KMS-11 (cell line): ENCODE results near the gene OS9.
A peak's percentile ranks its signal among the peaks of the same experiment; 100 is the strongest.

Experiments
- H2AFZ ChIP-seq: fragments of 200-600 bp; sonication (generic); 2 replicates; pipeline ENCODE4 v1.6.1; 2016; ENCODE audit warnings: antibody characterized with exemption, mixed run types, low read depth
- H3K27ac ChIP-seq: fragments of 200-600 bp; sonication (generic); 2 replicates; pipeline ENCODE4 v1.6.1; 2016; ENCODE audit warnings: mild to moderate bottlenecking, mixed run types
- H3K27me3 ChIP-seq: fragments of 200-600 bp; sonication (generic); 2 replicates; pipeline ENCODE4 v1.6.1; 2017; ENCODE audit warnings: mild to moderate bottlenecking, low read depth, mixed run types, moderate library complexity; ENCODE audit not compliant: insufficient read depth
- H3K36me3 ChIP-seq: fragments of 200-600 bp; sonication (generic); 2 replicates; pipeline ENCODE4 v1.6.1; 2017; ENCODE audit warnings: mild to moderate bottlenecking, mixed run types; ENCODE audit not compliant: insufficient read depth
- H3K4me1 ChIP-seq: fragments of 200-600 bp; sonication (generic); 2 replicates; pipeline ENCODE4 v1.6.1; 2016; ENCODE audit warnings: mild to moderate bottlenecking, low read depth, mixed run types; ENCODE audit not compliant: poor library complexity, severe bottlenecking
- H3K4me2 ChIP-seq: fragments of 200-600 bp; sonication (generic); 2 replicates; pipeline ENCODE4 v1.7.0; 2016; ENCODE audit warnings: mild to moderate bottlenecking, mixed run types
- H3K4me3 ChIP-seq: fragments of 200-600 bp; sonication (generic); IDR thresholded peaks from 2 replicates; pipeline ENCODE4 v1.6.1; 2017; ENCODE audit warnings: low read depth, low read length, mixed read lengths; ENCODE audit not compliant: insufficient read depth
- H3K79me2 ChIP-seq: fragments of 200-600 bp; sonication (generic); 2 replicates; pipeline ENCODE4 v1.6.1; 2016; ENCODE audit warnings: low read depth, mixed run types; ENCODE audit not compliant: insufficient read depth
- H3K9ac ChIP-seq: fragments of 200-600 bp; sonication (generic); 2 replicates; pipeline ENCODE4 v1.6.1; 2016; ENCODE audit warnings: mild to moderate bottlenecking, mixed run types
- H4K20me1 ChIP-seq: fragments of 200-600 bp; sonication (generic); 2 replicates; pipeline ENCODE4 v1.6.1; 2016; ENCODE audit warnings: mild to moderate bottlenecking, mixed run types; ENCODE audit not compliant: insufficient read depth
- TF ChIP-seq, protein P1 (sequence below): fragments of 200-600 bp; sonication (generic); conservative IDR thresholded peaks from 2 replicates; pipeline ENCODE4 v1.6.1; 2017; ENCODE audit warnings: low read depth, mild to moderate bottlenecking, antibody characterized with exemption, low read length, moderate library complexity, mixed read lengths

OS9 gene

DNA sequence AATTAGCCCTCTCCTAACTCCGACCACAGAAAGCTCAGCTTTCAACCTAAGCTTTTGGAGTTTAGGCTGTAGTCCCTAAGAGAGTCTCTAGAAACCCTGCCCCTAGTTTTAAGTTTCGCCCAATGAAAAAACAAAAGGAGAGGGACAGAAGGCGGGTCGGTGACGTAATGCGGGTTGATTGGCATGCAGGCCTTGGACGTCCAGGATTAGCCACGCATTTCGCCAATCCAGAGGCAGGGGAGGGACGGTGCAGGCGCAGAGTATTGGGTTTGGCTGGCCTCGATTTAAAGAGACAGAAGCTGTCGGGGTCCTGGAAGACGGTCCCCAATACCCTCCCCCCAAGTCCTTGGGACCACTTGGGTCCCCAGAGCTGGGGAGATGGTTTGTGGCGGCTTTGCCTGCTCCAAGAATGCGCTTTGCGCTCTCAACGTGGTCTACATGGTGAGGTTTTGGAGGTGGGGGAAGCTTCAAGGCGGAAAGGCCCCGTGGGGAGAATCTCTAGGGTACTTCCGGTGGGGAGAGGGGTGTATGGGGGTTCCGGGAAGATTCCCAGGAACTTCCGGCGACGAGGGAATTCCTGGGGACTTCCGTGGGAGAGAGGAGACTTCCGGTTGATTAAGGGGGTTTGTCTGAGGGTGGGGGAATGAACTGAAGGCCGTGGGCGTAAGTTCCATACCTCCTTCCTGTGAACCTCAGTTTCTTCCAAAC, 51.0 kb downstream of the OS9 start, which contains the start of gene TSPAN31:
TSPAN31 (plus strand) TSS at position 263 of the 708 bp plus-strand sequence; CDS start at position 379, 116 bp downstream.
- TF ChIP-seq, protein P1, sequence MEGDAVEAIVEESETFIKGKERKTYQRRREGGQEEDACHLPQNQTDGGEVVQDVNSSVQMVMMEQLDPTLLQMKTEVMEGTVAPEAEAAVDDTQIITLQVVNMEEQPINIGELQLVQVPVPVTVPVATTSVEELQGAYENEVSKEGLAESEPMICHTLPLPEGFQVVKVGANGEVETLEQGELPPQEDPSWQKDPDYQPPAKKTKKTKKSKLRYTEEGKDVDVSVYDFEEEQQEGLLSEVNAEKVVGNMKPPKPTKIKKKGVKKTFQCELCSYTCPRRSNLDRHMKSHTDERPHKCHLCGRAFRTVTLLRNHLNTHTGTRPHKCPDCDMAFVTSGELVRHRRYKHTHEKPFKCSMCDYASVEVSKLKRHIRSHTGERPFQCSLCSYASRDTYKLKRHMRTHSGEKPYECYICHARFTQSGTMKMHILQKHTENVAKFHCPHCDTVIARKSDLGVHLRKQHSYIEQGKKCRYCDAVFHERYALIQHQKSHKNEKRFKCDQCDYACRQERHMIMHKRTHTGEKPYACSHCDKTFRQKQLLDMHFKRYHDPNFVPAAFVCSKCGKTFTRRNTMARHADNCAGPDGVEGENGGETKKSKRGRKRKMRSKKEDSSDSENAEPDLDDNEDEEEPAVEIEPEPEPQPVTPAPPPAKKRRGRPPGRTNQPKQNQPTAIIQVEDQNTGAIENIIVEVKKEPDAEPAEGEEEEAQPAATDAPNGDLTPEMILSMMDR: no peak
- peak within 1 kb of the TSS; percentile 76 for H3K9ac ChIP-seq
- H4K20me1 ChIP-seq: no peaks in the 10 kb centered on the region
- H3K79me2 ChIP-seq: peaks cover 15% of the 10 kb centered on the region
- H3K4me3 ChIP-seq: peak within 1 kb of the TSS; percentile 88
- peak within 1 kb of the TSS; percentile 68 for H2AFZ ChIP-seq
- H3K36me3 ChIP-seq: peaks cover 19% of the 10 kb centered on the region
- H3K27ac ChIP-seq: peak within 1 kb of the TSS; percentile 56
- H3K4me1 ChIP-seq: peaks cover 35% of the 10 kb centered on the region
- peak within 1 kb of the TSS; percentile 71 for H3K4me2 ChIP-seq
- H3K27me3 ChIP-seq: no peaks in the 10 kb centered on the region

DNA sequence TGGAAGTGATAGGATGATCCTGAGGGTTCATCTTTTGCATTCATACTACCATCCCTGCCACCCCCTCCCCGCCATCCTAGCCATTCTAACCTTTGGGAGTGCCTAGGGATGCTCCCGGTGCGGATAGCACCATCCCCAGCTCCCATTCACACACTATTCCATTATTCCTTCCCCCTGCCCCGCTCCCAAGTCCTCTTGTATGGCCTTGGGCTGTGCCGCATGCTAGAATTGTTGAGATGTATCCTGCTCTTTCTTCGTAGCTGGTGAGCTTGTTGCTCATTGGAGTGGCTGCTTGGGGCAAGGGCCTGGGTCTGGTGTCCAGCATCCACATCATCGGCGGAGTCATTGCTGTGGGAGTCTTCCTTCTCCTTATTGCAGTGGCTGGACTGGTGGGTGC, 51.6 kb downstream of the OS9 start:
- Histone ChIP-seq H2AFZ (no peak overlapping the region), H3K27me3 (no peaks in the 10 kb centered on the region), H4K20me1 (no peaks in the 10 kb centered on the region), H3K9ac (peak overlapping the region; percentile 76), H3K27ac (no peak overlapping the region; the same call in 1 of the 2 replicates), H3K4me1 (peaks cover 38% of the 10 kb centered on the region), H3K79me2 (peaks cover 20% of the 10 kb centered on the region), H3K4me3 (peak overlapping the region; percentile 85), H3K36me3 (peaks cover 23% of the 10 kb centered on the region), H3K4me2 (peak overlapping the region; percentile 71)
- TF ChIP-seq, protein P1: no peak

DNA sequence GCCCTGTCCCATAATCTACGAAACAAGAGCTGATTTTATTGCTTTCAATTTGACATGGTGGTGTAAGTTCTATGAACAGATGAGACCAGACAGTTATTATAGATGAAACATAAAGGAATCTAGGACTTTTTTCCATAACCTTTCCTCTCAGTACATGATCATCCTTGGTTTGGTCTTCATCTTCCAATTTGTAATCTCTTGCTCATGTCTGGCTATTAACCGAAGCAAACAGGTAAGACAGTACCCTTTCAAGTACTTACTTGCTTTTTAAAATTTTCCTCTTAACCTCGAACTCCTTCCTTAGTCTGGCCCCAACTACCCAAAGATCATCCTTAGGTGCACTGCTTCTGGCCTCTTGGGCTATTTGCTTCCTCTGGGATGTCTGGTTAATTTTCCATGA, 52.1 kb downstream of the OS9 start:
- Histone ChIP-seq H3K4me3 (no peak overlapping the region), H3K9ac (no peak overlapping the region), H3K27ac (no peak overlapping the region; the same call in 1 of the 2 replicates), H3K79me2 (peaks cover 25% of the 10 kb centered on the region), H4K20me1 (no peaks in the 10 kb centered on the region), H3K27me3 (no peaks in the 10 kb centered on the region), H2AFZ (no peak overlapping the region), H3K4me1 (peaks cover 38% of the 10 kb centered on the region), H3K36me3 (peaks cover 28% of the 10 kb centered on the region), H3K4me2 (peak overlapping the region; percentile 71)
- TF ChIP-seq, protein P1: no peak

DNA sequence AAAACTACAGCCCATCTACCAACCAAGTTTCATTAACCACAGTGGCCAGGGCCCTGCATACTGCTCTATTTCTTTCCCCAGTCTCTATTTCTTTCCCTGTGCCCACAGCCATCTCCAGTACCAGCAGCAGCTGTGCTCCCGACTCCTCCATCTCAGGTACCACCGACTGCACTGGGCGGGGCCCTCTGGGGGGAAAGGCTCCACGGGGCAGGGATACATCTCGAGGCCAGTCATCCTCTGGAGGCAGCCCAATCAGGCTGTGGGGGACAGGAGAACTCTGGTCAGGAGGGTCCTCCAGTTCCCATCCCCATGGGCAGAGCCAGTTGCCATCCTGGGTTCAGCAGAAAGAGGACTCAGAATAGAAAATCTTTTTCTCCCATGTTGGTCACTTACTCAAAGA, 55.1 kb downstream of the OS9 start:
- Histone ChIP-seq H3K27me3 (no peaks in the 10 kb centered on the region), H3K4me3 (no peak overlapping the region), H3K9ac (no peak overlapping the region), H3K79me2 (peaks cover 41% of the 10 kb centered on the region), H4K20me1 (no peaks in the 10 kb centered on the region), H2AFZ (no peak overlapping the region), H3K4me1 (peaks cover 33% of the 10 kb centered on the region), H3K36me3 (peaks cover 28% of the 10 kb centered on the region), H3K27ac (no peak overlapping the region), H3K4me2 (no peak overlapping the region)
- TF ChIP-seq, protein P1: no peak
